Heart right ventricle (tissue), 16 donors: Measurements from ENCODE around the gene PSAP. TPM values are rescaled to one million over a fixed set of nuclear protein-coding genes. Genes with fewer than 3 reads are reported as not detected.

ENCODE experiments used
- ATAC-seq, 8 donors: fragments of 200-7000 bp; cut with Tn5 transposase; one replicate each; pipeline ENCODE4 v1.9.1; 2020; ENCODE audit warnings: mild to moderate bottlenecking in 8 of 8, moderate library complexity in 8 of 8, moderate number of reproducible peaks in 1 of 8
- DNase-seq, 2 donors: peaks; one replicate each; pipeline ENCODE4 v3.0.0-alpha.2; 2020
- H3K27ac ChIP-seq, 10 donors: fragments of 200-600 bp; sonication (generic) in 2 of 10; one replicate each; pipeline versions ENCODE4 v1.5.0 to v1.8.0; 2020 to 2022; ENCODE audit warnings: mild to moderate bottlenecking in 3 of 10
- H3K27me3 ChIP-seq, 7 donors: fragments of 200-600 bp; one replicate each; pipeline ENCODE4 v1.8.0; 2021 to 2022; ENCODE audit warnings: mild to moderate bottlenecking in 2 of 7
- H3K36me3 ChIP-seq, 9 donors: fragments of 200-600 bp; sonication (generic) in 1 of 9; one replicate each; pipeline versions ENCODE4 v1.5.0 to v1.8.0; 2020 to 2022; ENCODE audit warnings: mild to moderate bottlenecking in 2 of 9
- H3K4me1 ChIP-seq, 9 donors: fragments of 200-600 bp; sonication (generic) in 1 of 9; one replicate each; pipeline versions ENCODE4 v1.5.0 to v1.8.0; 2020 to 2022; ENCODE audit warnings: mild to moderate bottlenecking in 4 of 9
- H3K4me3 ChIP-seq, 10 donors: fragments of 200-600 bp; sonication (generic) in 2 of 10; one replicate each; pipeline versions ENCODE4 v1.5.0 to v1.8.0; 2020 to 2022; ENCODE audit warnings: mild to moderate bottlenecking in 7 of 10, moderate library complexity in 2 of 10
- H3K9me3 ChIP-seq, 11 donors: fragments of 200-600 bp in 10 of 11; sonication (generic) in 2 of 11; one replicate each; pipeline versions ENCODE4 v1.5.0 to v1.8.0; 2013 to 2022; ENCODE audit warnings: mild to moderate bottlenecking in 2 of 11, control low read depth in 1 of 11, moderate library complexity in 1 of 11
- WGBS, 2 donors: extraction: QIAGEN DNeasy Blood & Tissue Kit; methylation state at CpG; one replicate each; pipeline ENCODE4 v1.1.7; 2013; ENCODE audit warnings: inconsistent platforms in 1 of 2; 5-methylcytosine and 5-hydroxymethylcytosine counted together
- intact Hi-C, 10 donors: fragments of 100-400 bp; cut with DNase I; formaldehyde crosslinking; loops; one replicate each; pipeline versions ENCODE4 v1.11.1 to v1.14.2; 2022
- polyA plus RNA-seq, 2 donors: library from polyadenylated mRNA; stranded (reverse); fragments of 200-250 nt; gene quantifications; one replicate each; pipeline ENCODE4 v1.2.3, GENCODE V29; 2013
- total RNA-seq, 10 donors: library from RNA; stranded (reverse); fragmentation: NEBNext Ultra II Directional in 3 of 10; extraction: Animal tissue kit (Norgen Biotek cat#: 25700) in 3 of 10; gene quantifications; one replicate each; pipeline versions ENCODE4 v1.2.1 to v1.2.4, GENCODE V29; 2021 to 2023
- TF ChIP-seq, protein P1 (sequence below), 9 donors: fragments of 200-600 bp; sonication (generic) in 2 of 9; IDR thresholded peaks; one replicate each; pipeline versions ENCODE4 v1.5.0 to v1.8.0; 2021 to 2022; ENCODE audit warnings: antibody characterized with exemption in 9 of 9, mild to moderate bottlenecking in 5 of 9, moderate library complexity in 1 of 9
- donor health status: Arrhythmogenic right ventricular cardiomyopathy.
- donor health status: ischemic (EF 13 %, LVEDD 7.1; RV severe dilation, severe dysfunction).
- donor health status: healthy with polysubstance abuse.
- donor health status: DM: no; HTN: yes; CAD: no.
- donor health status: DM: no; HTN: no; CAD: no.
- donor health status: ischemic (EF 25% LVEDD 6.9; RV normal size, moderate dysfunction).
- donor health status: ischemic (EF 25% LVEDD 5.7; RV mildly dilated, moderate dysfunction).
- donor health status: healthy.
- donor health status: DM: yes; HTN: yes; CAD: no.
- donor health status: Ischemic cardiomyopathy.
- donor health status: ischemic (EF 35%, LVEDD 5.7; RV mildly dilated, moderate dysfunction).
- donor health status: nonischemic (EF 11% LVEDD 7.7; RV severe dilation, severe dysfunction).
- donor health status: DM: yes; HTN: yes; CAD: no.
- donor health status: PGD.
- donor health status: ischemic (EF 29% LVEDD 5.4; RV normal size, mild dysfunction).
- donor health status: nonischemic (EF 23%, LVEDD 6.1; RV moderate dilation, normal function).

PSAP gene
- total and polyA plus RNA-seq, 12 donors: 443 to 2,078 (median 1,616) TPM

- intact Hi-C loops: loop anchor here in 1 of 10 donors (10.0 kb wide), 1 partner anchor 63 kb away; the partner anchor contains the start of gene C10orf105
- Histone ChIP-seq H3K4me3 (no peak overlapping the region), H3K27ac (no peak overlapping the region), H3K9me3 (no peaks in the 10 kb centered on the region), H3K4me1 (peaks cover 8 to 59% (median 28%) of the 10 kb centered on the region in 9 donors), H3K36me3 (no peaks in the 10 kb centered on the region), H3K27me3 (no peaks in the 10 kb centered on the region)
- DNase-seq (no peak), ATAC-seq (no peak)
- TF ChIP-seq, protein P1, sequence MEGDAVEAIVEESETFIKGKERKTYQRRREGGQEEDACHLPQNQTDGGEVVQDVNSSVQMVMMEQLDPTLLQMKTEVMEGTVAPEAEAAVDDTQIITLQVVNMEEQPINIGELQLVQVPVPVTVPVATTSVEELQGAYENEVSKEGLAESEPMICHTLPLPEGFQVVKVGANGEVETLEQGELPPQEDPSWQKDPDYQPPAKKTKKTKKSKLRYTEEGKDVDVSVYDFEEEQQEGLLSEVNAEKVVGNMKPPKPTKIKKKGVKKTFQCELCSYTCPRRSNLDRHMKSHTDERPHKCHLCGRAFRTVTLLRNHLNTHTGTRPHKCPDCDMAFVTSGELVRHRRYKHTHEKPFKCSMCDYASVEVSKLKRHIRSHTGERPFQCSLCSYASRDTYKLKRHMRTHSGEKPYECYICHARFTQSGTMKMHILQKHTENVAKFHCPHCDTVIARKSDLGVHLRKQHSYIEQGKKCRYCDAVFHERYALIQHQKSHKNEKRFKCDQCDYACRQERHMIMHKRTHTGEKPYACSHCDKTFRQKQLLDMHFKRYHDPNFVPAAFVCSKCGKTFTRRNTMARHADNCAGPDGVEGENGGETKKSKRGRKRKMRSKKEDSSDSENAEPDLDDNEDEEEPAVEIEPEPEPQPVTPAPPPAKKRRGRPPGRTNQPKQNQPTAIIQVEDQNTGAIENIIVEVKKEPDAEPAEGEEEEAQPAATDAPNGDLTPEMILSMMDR (IDR thresholded peaks at IDR 0.05): no peak
- 96 to 97% methylated on average over 17 of the region's 17 CpGs for WGBS, 2 donors
Observed at GRCh38 chr10:71777213-71777985, 73.7 kb downstream of the PSAP start.

GRCh38 chr10:71776481-71776925 is 74.5 kb downstream of the PSAP start:
- TF ChIP-seq, protein P1 (IDR thresholded peaks at IDR 0.05): no peak
- 68 to 79% methylated on average over 2 of the region's 2 CpGs for WGBS, 2 donors
- Histone ChIP-seq H3K36me3 (no peaks in the 10 kb centered on the region), H3K9me3 (no peaks in the 10 kb centered on the region), H3K27me3 (no peaks in the 10 kb centered on the region), H3K4me3 (no peak overlapping the region), H3K4me1 (peaks cover 8 to 65% (median 34%) of the 10 kb centered on the region in 9 donors), H3K27ac (peak overlapping the region in 2 of 10 donors; percentile 99)
- intact Hi-C loops: loop anchor here in 1 of 10 donors (10.0 kb wide), 1 partner anchor 62 kb away; the partner anchor contains the start of gene C10orf105
- DNase-seq (no peak), ATAC-seq (no peak)

GRCh38 chr10:71774916-71775702 is 75.9 kb downstream of the PSAP start:
- DNase-seq: peak in 1 of 2 donors; percentile 41
- peaks cover 0 to 3% (median 0%) of the 10 kb centered on the region in 9 donors for H3K36me3 ChIP-seq
- WGBS, 2 donors: 53 to 63% methylated on average over 3 of the region's 3 CpGs
- H3K4me1 ChIP-seq: peaks cover 16 to 79% (median 48%) of the 10 kb centered on the region in 9 donors
- peak overlapping the region in 4 of 10 donors; percentile 14 to 99 (median 74) for H3K27ac ChIP-seq
- H3K27me3 ChIP-seq: no peaks in the 10 kb centered on the region
- TF ChIP-seq, protein P1 (IDR thresholded peaks at IDR 0.05): no peak
- intact Hi-C loops: loop anchor here in 8 of 10 donors (5.0 to 10.0 kb wide), 4 partner anchors 42 to 63 kb away; partner anchors contain the start of gene C10orf105 (in 1 of the 8)
- H3K4me3 ChIP-seq: peak overlapping the region in 1 of 10 donors; percentile 94
- peak in 1 of 8 donors; percentile 2 for ATAC-seq
- no peaks in the 10 kb centered on the region for H3K9me3 ChIP-seq
